Endodermal cell (in vitro differentiated cells): ENCODE measurements around the gene ATXN2. TPM values are rescaled to one million over a fixed set of nuclear protein-coding genes. Genes with fewer than 3 reads are reported as not detected.
"Not testable (repeated sequence)": the region's sequence is repeated elsewhere in the genome, so short reads cannot be mapped to it uniquely, and the experiment has no call there.

Experiments used
- DNase-seq: peaks from one replicate; pipeline ENCODE4 v3.0.0-alpha.2; 2017
- H3K27ac ChIP-seq: 2 replicates; pipeline ENCODE4 v1.5.1; 2013; ENCODE audit warnings: mild to moderate bottlenecking, low read depth, low read length, moderate library complexity
- H3K27me3 ChIP-seq: 2 replicates; pipeline ENCODE4 v1.6.1; 2013; ENCODE audit warnings: mild to moderate bottlenecking, low read length, moderate library complexity; ENCODE audit not compliant: insufficient read depth, control insufficient read depth, poor library complexity, severe bottlenecking
- H3K36me3 ChIP-seq: 2 replicates; pipeline ENCODE4 v1.7.0; 2013; ENCODE audit warnings: mild to moderate bottlenecking, low read length, moderate library complexity; ENCODE audit not compliant: control insufficient read depth, insufficient read depth
- H3K4me1 ChIP-seq: one replicate; pipeline ENCODE4 v1.7.0; 2013; ENCODE audit warnings: low read length; ENCODE audit not compliant: control insufficient read depth, insufficient read depth
- H3K4me3 ChIP-seq: 2 replicates; pipeline ENCODE4 v1.5.1; 2013; ENCODE audit warnings: mild to moderate bottlenecking, low read length, moderate library complexity
- H3K9ac ChIP-seq: 2 replicates; pipeline ENCODE4 v1.6.1; 2013; ENCODE audit warnings: mild to moderate bottlenecking, low read length, moderate library complexity; ENCODE audit not compliant: poor library complexity, severe bottlenecking; ENCODE audit errors: extremely low read depth
- H3K9me3 ChIP-seq: 2 replicates; pipeline ENCODE4 v1.6.1; 2013; ENCODE audit warnings: mild to moderate bottlenecking, low read length, moderate library complexity; ENCODE audit not compliant: control insufficient read depth
- H3K27ac Mint-ChIP-seq: 2 replicates; pipeline ENCODE4 v1.8.0; 2020; ENCODE audit warnings: mixed read lengths
- H3K27me3 Mint-ChIP-seq: 2 replicates; pipeline ENCODE4 v1.8.0; 2021; ENCODE audit warnings: mild to moderate bottlenecking, mixed read lengths; ENCODE audit not compliant: insufficient read depth
- H3K36me3 Mint-ChIP-seq: 2 replicates; pipeline ENCODE4 v1.8.0; 2020; ENCODE audit warnings: low read depth, mixed read lengths
- H3K4me1 Mint-ChIP-seq: 2 replicates; pipeline ENCODE4 v1.8.0; 2020; ENCODE audit warnings: mixed read lengths
- H3K4me3 Mint-ChIP-seq: 2 replicates; pipeline ENCODE4 v1.8.0; 2020; ENCODE audit warnings: mild to moderate bottlenecking, moderate library complexity, mixed read lengths
- H3K9me3 Mint-ChIP-seq: 2 replicates; pipeline ENCODE4 v1.8.0; 2020; ENCODE audit warnings: mild to moderate bottlenecking, mixed read lengths
- CTCF ChIP-seq: fragments of 200-600 bp; sonication (generic); conservative IDR thresholded peaks from 2 replicates; pipeline ENCODE4 v1.5.0; 2021; ENCODE audit warnings: antibody characterized with exemption, mild to moderate bottlenecking
- whole genome bisulfite sequencing, 2 experiments: methylation state at CpG; one replicate each; pipeline versions ENCODE4 v1.1.5 to v1.1.7; 2013; ENCODE audit warnings: missing lambda C conversion rate in 2 of 2, mixed read lengths in 1 of 2; ENCODE audit not compliant: insufficient coverage in 1 of 2, insufficient read length in 1 of 2; 5-methylcytosine and 5-hydroxymethylcytosine counted together
- total RNA-seq, 2 donors: library from RNA; stranded (reverse); fragmentation: NEBNext Ultra II Directional in 1 of 2; extraction: Animal tissue kit (Norgen Biotek cat#: 25700) in 1 of 2; gene quantifications; 2 replicates in 1 of 2; 3 replicates in 1 of 2; pipeline ENCODE4 v1.2.1, GENCODE V29; 2021

The ATXN2 gene
- total RNA-seq, 2 donors from 2014 or later, result 85.7 to 87.3 TPM

- Histone ChIP-seq H3K4me3 (no peak overlapping the region), H3K9ac (no peak overlapping the region), H3K9me3 (peaks cover 2% of the 10 kb centered on the region), H3K27ac (no peak overlapping the region), H3K36me3 (no peaks in the 10 kb centered on the region), H3K4me1 (no peaks in the 10 kb centered on the region), H3K27me3 (no peaks in the 10 kb centered on the region)
- WGBS, 2 experiments, result 88 to 100% methylated on average over 2 to 3 of the region's 3 CpGs
- no peak overlapping the region for H3K27ac Mint-ChIP-seq
- H3K9me3 Mint-ChIP-seq, result peaks cover 2% of the 10 kb centered on the region
- no peaks in the 10 kb centered on the region for H3K27me3 Mint-ChIP-seq
- H3K36me3 Mint-ChIP-seq, result no peaks in the 10 kb centered on the region
- DNase-seq, result peak; percentile 57
- peaks cover 3% of the 10 kb centered on the region for H3K4me1 Mint-ChIP-seq
- no peak overlapping the region for H3K4me3 Mint-ChIP-seq
- peak; percentile 55 for TF ChIP-seq CTCF
Observed at GRCh38 chr12:111607239-111607638, 8.1 kb upstream of the ATXN2 start.

- Mint-ChIP-seq H3K4me3 (no peak overlapping the region), H3K9me3 (peaks cover 4% of the 10 kb centered on the region), H3K36me3 (no peaks in the 10 kb centered on the region), H3K4me1 (peaks cover 2% of the 10 kb centered on the region), H3K27ac (no peak overlapping the region), H3K27me3 (no peaks in the 10 kb centered on the region)
- Histone ChIP-seq H3K4me1 (no peaks in the 10 kb centered on the region), H3K27me3 (no peaks in the 10 kb centered on the region), H3K36me3 (no peaks in the 10 kb centered on the region), H3K4me3 (no peak overlapping the region), H3K9ac (no peak overlapping the region), H3K27ac (no peak overlapping the region), H3K9me3 (peaks cover 5% of the 10 kb centered on the region)
- no peak for DNase-seq
- WGBS, 2 experiments, result 69 to 93% methylated on average over 2 to 3 of the region's 3 CpGs
- no peak for TF ChIP-seq CTCF
Observed at GRCh38 chr12:111606767-111607230, 7.7 kb upstream of the ATXN2 start.

- no peaks in the 10 kb centered on the region for H3K36me3 Mint-ChIP-seq
- Histone ChIP-seq H3K4me1 (no peaks in the 10 kb centered on the region), H3K27me3 (no peaks in the 10 kb centered on the region), H3K36me3 (no peaks in the 10 kb centered on the region), H3K9me3 (peaks cover 5% of the 10 kb centered on the region), H3K9ac (no peak overlapping the region), H3K4me3 (no peak overlapping the region), H3K27ac (no peak overlapping the region)
- H3K4me3 Mint-ChIP-seq, result no peak overlapping the region
- no peak overlapping the region for H3K27ac Mint-ChIP-seq
- no peaks in the 10 kb centered on the region for H3K27me3 Mint-ChIP-seq
- TF ChIP-seq CTCF, result no peak
- DNase-seq, result no peak
- no peaks in the 10 kb centered on the region for H3K4me1 Mint-ChIP-seq
- 84 to 85% methylated on average over 3 to 7 of the region's 7 CpGs for WGBS, 2 experiments
- H3K9me3 Mint-ChIP-seq, result peaks cover 4% of the 10 kb centered on the region
Observed at GRCh38 chr12:111605911-111606766, 7.0 kb upstream of the ATXN2 start.

- H3K36me3 Mint-ChIP-seq, H3K4me1 Mint-ChIP-seq, H3K4me3 ChIP-seq, H3K27ac Mint-ChIP-seq, H3K27me3 Mint-ChIP-seq, H3K36me3 ChIP-seq, H3K9ac ChIP-seq, H3K27ac ChIP-seq, H3K4me1 ChIP-seq, H3K9me3 Mint-ChIP-seq, H3K4me3 Mint-ChIP-seq, H3K27me3 ChIP-seq, DNase-seq, H3K9me3 ChIP-seq: not testable (repeated sequence)
- WGBS, 2 experiments, result 94 to 100% methylated on average over 3 to 10 of the region's 11 CpGs
Observed at GRCh38 chr12:111602857-111603256, 3.7 kb upstream of the ATXN2 start.
